GM23338 (cell line): Measurements from ENCODE around the gene PTPRE. TPM values are rescaled to one million over a fixed set of nuclear protein-coding genes. Genes with fewer than 3 reads are reported as not detected.

Source experiments
- ATAC-seq: fragments of 200-7000 bp; cut with Tn5 transposase; 3 replicates; pipeline ENCODE4 v1.9.1; 2020
- DNase-seq: peaks from one replicate; pipeline ENCODE4 v3.0.0-alpha.2; 2015; ENCODE audit warnings: low spot score
- H2AFZ ChIP-seq: fragments of 200-600 bp; sonication (generic); 2 replicates; pipeline ENCODE4 v1.8.0; 2016; ENCODE audit warnings: antibody characterized with exemption, mild to moderate bottlenecking, moderate library complexity
- H3F3A ChIP-seq: fragments of 200-600 bp; sonication (generic); replicated peaks from 2 replicates; pipeline ENCODE4 v1.8.0; 2017; ENCODE audit warnings: antibody characterized with exemption, mixed run types, low read depth
- H3K27ac ChIP-seq: fragments of 200-600 bp; sonication (generic); 2 replicates; pipeline ENCODE4 v1.6.1; 2016; ENCODE audit warnings: low read depth
- H3K27me3 ChIP-seq: fragments of 200-600 bp; sonication (generic); 2 replicates; pipeline ENCODE4 v1.8.0; 2016; ENCODE audit warnings: mild to moderate bottlenecking, mixed run types, moderate library complexity; ENCODE audit not compliant: insufficient read depth
- H3K36me3 ChIP-seq: fragments of 200-600 bp; sonication (generic); 2 replicates; pipeline ENCODE4 v1.8.0; 2016; ENCODE audit warnings: mild to moderate bottlenecking; ENCODE audit not compliant: insufficient read depth
- H3K4me1 ChIP-seq: fragments of 200-600 bp; sonication (generic); 2 replicates; pipeline ENCODE4 v1.8.0; 2016; ENCODE audit warnings: mild to moderate bottlenecking, moderate library complexity; ENCODE audit not compliant: insufficient read depth
- H3K4me2 ChIP-seq: fragments of 200-600 bp; sonication (generic); 2 replicates; pipeline ENCODE4 v1.7.1; 2017; ENCODE audit warnings: mixed run types
- H3K4me3 ChIP-seq: fragments of 200-600 bp; sonication (generic); 2 replicates; pipeline ENCODE4 v1.6.1; 2016; ENCODE audit warnings: mixed run types
- H3K79me2 ChIP-seq: fragments of 200-600 bp; sonication (generic); replicated peaks from 2 replicates; pipeline ENCODE4 v1.8.0; 2017; ENCODE audit warnings: mild to moderate bottlenecking; ENCODE audit not compliant: insufficient read depth
- H3K9me2 ChIP-seq: fragments of 200-600 bp; sonication (generic); 2 replicates; pipeline ENCODE4 v1.8.0; 2017; ENCODE audit not compliant: insufficient read depth
- H4K20me1 ChIP-seq: fragments of 200-600 bp; sonication (generic); replicated peaks from 2 replicates; pipeline ENCODE4 v1.8.0; 2017; ENCODE audit warnings: mild to moderate bottlenecking; ENCODE audit not compliant: insufficient read depth
- H3K27ac Mint-ChIP-seq: 2 replicates; pipeline ENCODE4 v1.8.0; 2020; ENCODE audit warnings: inconsistent platforms, mild to moderate bottlenecking, moderate library complexity, mixed read lengths
- H3K27me3 Mint-ChIP-seq: 3 replicates; pipeline ENCODE4 v1.8.0; 2022; ENCODE audit warnings: low read depth, mild to moderate bottlenecking, moderate library complexity, mixed read lengths, inconsistent platforms; ENCODE audit not compliant: insufficient read depth, poor library complexity
- H3K36me3 Mint-ChIP-seq: 3 replicates; pipeline ENCODE4 v1.8.0; 2021; ENCODE audit warnings: low read depth, mild to moderate bottlenecking, inconsistent platforms, moderate library complexity, mixed read lengths
- H3K4me1 Mint-ChIP-seq: 3 replicates; pipeline ENCODE4 v1.8.0; 2020; ENCODE audit warnings: mild to moderate bottlenecking, inconsistent platforms, mixed read lengths
- H3K4me3 Mint-ChIP-seq: 3 replicates; pipeline ENCODE4 v1.8.0; 2021; ENCODE audit warnings: moderate library complexity, mild to moderate bottlenecking, inconsistent platforms, mixed read lengths
- H3K9me3 Mint-ChIP-seq: 3 replicates; pipeline ENCODE4 v1.8.0; 2020; ENCODE audit warnings: moderate library complexity, mild to moderate bottlenecking, inconsistent platforms, mixed read lengths
- EZH2phosphoT487 ChIP-seq: fragments of 200-600 bp; sonication (generic); IDR thresholded peaks from one replicate; pipeline ENCODE4 v1.8.1; 2018; ENCODE audit warnings: antibody characterized with exemption; ENCODE audit not compliant: unreplicated experiment
- NANOG ChIP-seq: IDR thresholded peaks from 2 replicates; pipeline ENCODE4 v1.6.1; 2016; ENCODE audit warnings: antibody characterized with exemption, borderline replicate concordance
- POLR2AphosphoS5 ChIP-seq: IDR thresholded peaks from 2 replicates; pipeline ENCODE4 v1.6.1; 2016; ENCODE audit warnings: antibody characterized with exemption, low read depth
- ZNF331 ChIP-seq: fragments of 250-450 bp; sonication (Bioruptor Pico); IDR thresholded peaks from 2 replicates; pipeline ENCODE4 v1.5.0; 2020; ENCODE audit warnings: low read depth, mild to moderate bottlenecking, moderate library complexity
- polyA plus RNA-seq: library from polyadenylated mRNA; unstranded; fragments of >200 nt; fragmentation: Nextera tagmentation; extraction: Ambion mirVana; gene quantifications from 2 replicates; pipeline ENCODE4 v1.2.1, GENCODE V29; 2016
- total RNA-seq: library from RNA; depleted of rRNA; stranded (reverse); fragments of >200 nt; shearing (Covaris generic); gene quantifications from 2 replicates; pipeline ENCODE4 v1.2.3, GENCODE V29; 2014
- TF ChIP-seq, protein P1 (sequence below): IDR thresholded peaks from one replicate; pipeline ENCODE4 v1.6.1; 2018; ENCODE audit warnings: antibody characterized with exemption; ENCODE audit not compliant: unreplicated experiment
- TF ChIP-seq, protein P2 (sequence below), 2 experiments: fragments of 200-600 bp in 1 of 2; sonication (generic) in 1 of 2; conservative IDR thresholded peaks; 2 replicates each; pipeline versions ENCODE4 v1.5.1 to v1.6.1; 2016 to 2017; ENCODE audit warnings: antibody characterized with exemption in 2 of 2, low read depth in 2 of 2, mild to moderate bottlenecking in 2 of 2, moderate library complexity in 1 of 2
- TF ChIP-seq, protein P3 (sequence below): fragments of 250-450 bp; sonication (Bioruptor Pico); IDR thresholded peaks from 2 replicates; pipeline ENCODE4 v1.5.0; 2020; ENCODE audit warnings: mild to moderate bottlenecking, moderate library complexity

Gene PTPRE
- total and polyA plus RNA-seq, 2 experiments from 2014 or later, result 0.34 to 0.42 TPM

DNA sequence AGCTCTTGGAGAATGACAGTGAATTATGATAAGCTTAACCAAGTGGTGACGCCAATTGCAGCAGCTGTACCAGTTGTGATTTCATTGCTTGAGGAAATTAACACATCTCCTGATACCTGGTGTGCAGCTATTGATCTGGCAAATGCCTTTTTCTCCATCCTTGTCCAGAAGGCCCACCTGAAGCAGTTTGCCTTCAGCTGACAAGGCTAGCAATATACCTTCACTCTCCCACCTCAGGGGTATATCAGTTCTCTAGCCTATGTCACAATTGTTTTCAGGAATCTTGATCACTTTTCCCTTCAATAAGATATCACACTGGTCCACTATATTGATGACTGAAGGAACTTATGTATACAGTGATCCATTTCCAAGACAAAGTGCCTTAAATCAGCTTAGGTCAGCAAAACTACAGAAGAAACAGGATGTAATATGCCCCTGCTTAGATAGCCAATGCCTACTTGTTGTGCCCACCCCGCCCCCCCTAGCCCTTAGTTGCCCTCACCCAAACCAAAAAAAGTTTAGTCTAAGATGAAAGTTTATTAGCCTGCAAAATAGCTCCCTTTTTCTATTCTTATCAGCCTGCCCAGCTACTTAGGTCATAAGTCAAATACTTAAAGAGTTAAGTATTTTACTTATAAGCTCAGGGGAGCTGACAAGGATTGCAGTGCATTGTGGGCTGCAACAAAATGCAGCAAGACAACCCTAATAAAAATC lies 45.1 kb downstream of the PTPRE start:
- Mint-ChIP-seq H3K4me3 (no peak overlapping the region), H3K9me3 (no peaks in the 10 kb centered on the region; the same call in 2 of the 3 replicates), H3K27ac (no peak overlapping the region), H3K27me3 (no peaks in the 10 kb centered on the region), H3K36me3 (no peaks in the 10 kb centered on the region), H3K4me1 (no peaks in the 10 kb centered on the region)
- H3K27me3 ChIP-seq, result no peaks in the 10 kb centered on the region
- H3K9me2 ChIP-seq, result no peaks in the 10 kb centered on the region
- H2AFZ ChIP-seq, result no peak overlapping the region
- ATAC-seq, result no peak
- no peaks in the 10 kb centered on the region for H4K20me1 ChIP-seq
- H3K4me3 ChIP-seq, result no peak overlapping the region
- TF ChIP-seq POLR2AphosphoS5, result no peak
- TF ChIP-seq NANOG, result no peak
- TF ChIP-seq, protein P1, sequence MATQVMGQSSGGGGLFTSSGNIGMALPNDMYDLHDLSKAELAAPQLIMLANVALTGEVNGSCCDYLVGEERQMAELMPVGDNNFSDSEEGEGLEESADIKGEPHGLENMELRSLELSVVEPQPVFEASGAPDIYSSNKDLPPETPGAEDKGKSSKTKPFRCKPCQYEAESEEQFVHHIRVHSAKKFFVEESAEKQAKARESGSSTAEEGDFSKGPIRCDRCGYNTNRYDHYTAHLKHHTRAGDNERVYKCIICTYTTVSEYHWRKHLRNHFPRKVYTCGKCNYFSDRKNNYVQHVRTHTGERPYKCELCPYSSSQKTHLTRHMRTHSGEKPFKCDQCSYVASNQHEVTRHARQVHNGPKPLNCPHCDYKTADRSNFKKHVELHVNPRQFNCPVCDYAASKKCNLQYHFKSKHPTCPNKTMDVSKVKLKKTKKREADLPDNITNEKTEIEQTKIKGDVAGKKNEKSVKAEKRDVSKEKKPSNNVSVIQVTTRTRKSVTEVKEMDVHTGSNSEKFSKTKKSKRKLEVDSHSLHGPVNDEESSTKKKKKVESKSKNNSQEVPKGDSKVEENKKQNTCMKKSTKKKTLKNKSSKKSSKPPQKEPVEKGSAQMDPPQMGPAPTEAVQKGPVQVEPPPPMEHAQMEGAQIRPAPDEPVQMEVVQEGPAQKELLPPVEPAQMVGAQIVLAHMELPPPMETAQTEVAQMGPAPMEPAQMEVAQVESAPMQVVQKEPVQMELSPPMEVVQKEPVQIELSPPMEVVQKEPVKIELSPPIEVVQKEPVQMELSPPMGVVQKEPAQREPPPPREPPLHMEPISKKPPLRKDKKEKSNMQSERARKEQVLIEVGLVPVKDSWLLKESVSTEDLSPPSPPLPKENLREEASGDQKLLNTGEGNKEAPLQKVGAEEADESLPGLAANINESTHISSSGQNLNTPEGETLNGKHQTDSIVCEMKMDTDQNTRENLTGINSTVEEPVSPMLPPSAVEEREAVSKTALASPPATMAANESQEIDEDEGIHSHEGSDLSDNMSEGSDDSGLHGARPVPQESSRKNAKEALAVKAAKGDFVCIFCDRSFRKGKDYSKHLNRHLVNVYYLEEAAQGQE, result no peak
- TF ChIP-seq EZH2phosphoT487, result no peak
- TF ChIP-seq, protein P2, sequence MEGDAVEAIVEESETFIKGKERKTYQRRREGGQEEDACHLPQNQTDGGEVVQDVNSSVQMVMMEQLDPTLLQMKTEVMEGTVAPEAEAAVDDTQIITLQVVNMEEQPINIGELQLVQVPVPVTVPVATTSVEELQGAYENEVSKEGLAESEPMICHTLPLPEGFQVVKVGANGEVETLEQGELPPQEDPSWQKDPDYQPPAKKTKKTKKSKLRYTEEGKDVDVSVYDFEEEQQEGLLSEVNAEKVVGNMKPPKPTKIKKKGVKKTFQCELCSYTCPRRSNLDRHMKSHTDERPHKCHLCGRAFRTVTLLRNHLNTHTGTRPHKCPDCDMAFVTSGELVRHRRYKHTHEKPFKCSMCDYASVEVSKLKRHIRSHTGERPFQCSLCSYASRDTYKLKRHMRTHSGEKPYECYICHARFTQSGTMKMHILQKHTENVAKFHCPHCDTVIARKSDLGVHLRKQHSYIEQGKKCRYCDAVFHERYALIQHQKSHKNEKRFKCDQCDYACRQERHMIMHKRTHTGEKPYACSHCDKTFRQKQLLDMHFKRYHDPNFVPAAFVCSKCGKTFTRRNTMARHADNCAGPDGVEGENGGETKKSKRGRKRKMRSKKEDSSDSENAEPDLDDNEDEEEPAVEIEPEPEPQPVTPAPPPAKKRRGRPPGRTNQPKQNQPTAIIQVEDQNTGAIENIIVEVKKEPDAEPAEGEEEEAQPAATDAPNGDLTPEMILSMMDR (conservative IDR thresholded peaks at IDR 0.05; ENCODE audit: low read depth in 2 of 2), result no peak
- TF ChIP-seq ZNF331 (CRISPR knock-in tag), result no peak
- H3K4me1 ChIP-seq, result no peaks in the 10 kb centered on the region
- H3K27ac ChIP-seq, result no peak overlapping the region
- no peaks in the 10 kb centered on the region for H3K79me2 ChIP-seq
- H3F3A ChIP-seq, result no peaks in the 10 kb centered on the region
- no peak for DNase-seq
- no peaks in the 10 kb centered on the region for H3K36me3 ChIP-seq
- no peak overlapping the region for H3K4me2 ChIP-seq

DNA sequence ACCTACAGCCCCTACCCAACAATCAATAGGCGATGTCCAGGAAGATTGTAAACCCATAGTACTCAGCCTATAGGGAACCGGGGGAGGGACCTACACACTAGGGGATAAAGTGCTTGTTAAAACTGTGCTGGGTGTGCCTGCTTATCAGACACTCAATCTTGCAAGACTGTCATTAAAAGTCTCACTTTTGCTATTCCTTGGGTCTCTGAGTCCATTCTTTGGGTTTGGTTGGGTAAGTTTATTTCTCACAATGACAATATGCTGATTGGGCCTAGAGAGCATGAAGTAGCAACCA lies 45.6 kb downstream of the PTPRE start:
- no peak for ATAC-seq
- Histone ChIP-seq H3K4me2 (no peak overlapping the region), H3K4me3 (no peak overlapping the region), H3K79me2 (no peaks in the 10 kb centered on the region), H3K9me2 (no peaks in the 10 kb centered on the region), H3K27me3 (no peaks in the 10 kb centered on the region), H3K36me3 (no peaks in the 10 kb centered on the region), H3F3A (no peaks in the 10 kb centered on the region), H2AFZ (no peak overlapping the region), H3K27ac (no peak overlapping the region), H4K20me1 (no peaks in the 10 kb centered on the region), H3K4me1 (no peaks in the 10 kb centered on the region)
- Mint-ChIP-seq H3K36me3 (no peaks in the 10 kb centered on the region), H3K27me3 (no peaks in the 10 kb centered on the region), H3K4me3 (no peak overlapping the region), H3K27ac (no peak overlapping the region), H3K9me3 (no peaks in the 10 kb centered on the region; the same call in 2 of the 3 replicates), H3K4me1 (no peaks in the 10 kb centered on the region)
- DNase-seq, result no peak
- TF ChIP-seq, protein P2 (conservative IDR thresholded peaks at IDR 0.05; ENCODE audit: low read depth in 2 of 2), result no peak
- TF ChIP-seq, protein P3, sequence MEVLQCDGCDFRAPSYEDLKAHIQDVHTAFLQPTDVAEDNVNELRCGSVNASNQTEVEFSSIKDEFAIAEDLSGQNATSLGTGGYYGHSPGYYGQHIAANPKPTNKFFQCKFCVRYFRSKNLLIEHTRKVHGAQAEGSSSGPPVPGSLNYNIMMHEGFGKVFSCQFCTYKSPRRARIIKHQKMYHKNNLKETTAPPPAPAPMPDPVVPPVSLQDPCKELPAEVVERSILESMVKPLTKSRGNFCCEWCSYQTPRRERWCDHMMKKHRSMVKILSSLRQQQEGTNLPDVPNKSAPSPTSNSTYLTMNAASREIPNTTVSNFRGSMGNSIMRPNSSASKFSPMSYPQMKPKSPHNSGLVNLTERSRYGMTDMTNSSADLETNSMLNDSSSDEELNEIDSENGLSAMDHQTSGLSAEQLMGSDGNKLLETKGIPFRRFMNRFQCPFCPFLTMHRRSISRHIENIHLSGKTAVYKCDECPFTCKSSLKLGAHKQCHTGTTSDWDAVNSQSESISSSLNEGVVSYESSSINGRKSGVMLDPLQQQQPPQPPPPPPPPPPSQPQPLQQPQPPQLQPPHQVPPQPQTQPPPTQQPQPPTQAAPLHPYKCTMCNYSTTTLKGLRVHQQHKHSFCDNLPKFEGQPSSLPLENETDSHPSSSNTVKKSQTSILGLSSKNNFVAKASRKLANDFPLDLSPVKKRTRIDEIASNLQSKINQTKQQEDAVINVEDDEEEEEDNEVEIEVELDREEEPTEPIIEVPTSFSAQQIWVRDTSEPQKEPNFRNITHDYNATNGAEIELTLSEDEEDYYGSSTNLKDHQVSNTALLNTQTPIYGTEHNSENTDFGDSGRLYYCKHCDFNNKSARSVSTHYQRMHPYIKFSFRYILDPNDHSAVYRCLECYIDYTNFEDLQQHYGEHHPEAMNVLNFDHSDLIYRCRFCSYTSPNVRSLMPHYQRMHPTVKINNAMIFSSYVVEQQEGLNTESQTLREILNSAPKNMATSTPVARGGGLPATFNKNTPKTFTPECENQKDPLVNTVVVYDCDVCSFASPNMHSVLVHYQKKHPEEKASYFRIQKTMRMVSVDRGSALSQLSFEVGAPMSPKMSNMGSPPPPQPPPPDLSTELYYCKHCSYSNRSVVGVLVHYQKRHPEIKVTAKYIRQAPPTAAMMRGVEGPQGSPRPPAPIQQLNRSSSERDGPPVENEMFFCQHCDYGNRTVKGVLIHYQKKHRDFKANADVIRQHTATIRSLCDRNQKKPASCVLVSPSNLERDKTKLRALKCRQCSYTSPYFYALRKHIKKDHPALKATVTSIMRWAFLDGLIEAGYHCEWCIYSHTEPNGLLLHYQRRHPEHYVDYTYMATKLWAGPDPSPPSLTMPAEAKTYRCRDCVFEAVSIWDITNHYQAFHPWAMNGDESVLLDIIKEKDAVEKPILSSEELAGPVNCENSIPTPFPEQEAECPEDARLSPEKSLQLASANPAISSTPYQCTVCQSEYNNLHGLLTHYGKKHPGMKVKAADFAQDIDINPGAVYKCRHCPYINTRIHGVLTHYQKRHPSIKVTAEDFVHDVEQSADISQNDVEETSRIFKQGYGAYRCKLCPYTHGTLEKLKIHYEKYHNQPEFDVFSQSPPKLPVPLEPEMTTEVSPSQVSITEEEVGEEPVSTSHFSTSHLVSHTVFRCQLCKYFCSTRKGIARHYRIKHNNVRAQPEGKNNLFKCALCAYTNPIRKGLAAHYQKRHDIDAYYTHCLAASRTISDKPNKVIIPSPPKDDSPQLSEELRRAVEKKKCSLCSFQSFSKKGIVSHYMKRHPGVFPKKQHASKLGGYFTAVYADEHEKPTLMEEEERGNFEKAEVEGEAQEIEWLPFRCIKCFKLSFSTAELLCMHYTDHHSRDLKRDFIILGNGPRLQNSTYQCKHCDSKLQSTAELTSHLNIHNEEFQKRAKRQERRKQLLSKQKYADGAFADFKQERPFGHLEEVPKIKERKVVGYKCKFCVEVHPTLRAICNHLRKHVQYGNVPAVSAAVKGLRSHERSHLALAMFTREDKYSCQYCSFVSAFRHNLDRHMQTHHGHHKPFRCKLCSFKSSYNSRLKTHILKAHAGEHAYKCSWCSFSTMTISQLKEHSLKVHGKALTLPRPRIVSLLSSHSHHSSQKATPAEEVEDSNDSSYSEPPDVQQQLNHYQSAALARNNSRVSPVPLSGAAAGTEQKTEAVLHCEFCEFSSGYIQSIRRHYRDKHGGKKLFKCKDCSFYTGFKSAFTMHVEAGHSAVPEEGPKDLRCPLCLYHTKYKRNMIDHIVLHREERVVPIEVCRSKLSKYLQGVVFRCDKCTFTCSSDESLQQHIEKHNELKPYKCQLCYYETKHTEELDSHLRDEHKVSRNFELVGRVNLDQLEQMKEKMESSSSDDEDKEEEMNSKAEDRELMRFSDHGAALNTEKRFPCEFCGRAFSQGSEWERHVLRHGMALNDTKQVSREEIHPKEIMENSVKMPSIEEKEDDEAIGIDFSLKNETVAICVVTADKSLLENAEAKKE (CRISPR knock-in tag), result no peak
